GM15510 (cell line): ENCODE results near the gene NFATC1.

Experiments
- POLR2A ChIP-seq: IDR thresholded peaks from 3 replicates; pipeline ENCODE4 v1.6.1; 2011; ENCODE audit warnings: borderline replicate concordance; ENCODE audit not compliant: insufficient read length; ENCODE audit errors: extremely low read depth

NFATC1 gene

GRCh38 chr18:79395761-79396404, at the start of gene NFATC1:
Gene NFATC1 (plus strand): TSS chr18:79395930. CDS start chr18:79396225, 295 bp downstream.
- TF ChIP-seq POLR2A: peak; percentile 71

DNA sequence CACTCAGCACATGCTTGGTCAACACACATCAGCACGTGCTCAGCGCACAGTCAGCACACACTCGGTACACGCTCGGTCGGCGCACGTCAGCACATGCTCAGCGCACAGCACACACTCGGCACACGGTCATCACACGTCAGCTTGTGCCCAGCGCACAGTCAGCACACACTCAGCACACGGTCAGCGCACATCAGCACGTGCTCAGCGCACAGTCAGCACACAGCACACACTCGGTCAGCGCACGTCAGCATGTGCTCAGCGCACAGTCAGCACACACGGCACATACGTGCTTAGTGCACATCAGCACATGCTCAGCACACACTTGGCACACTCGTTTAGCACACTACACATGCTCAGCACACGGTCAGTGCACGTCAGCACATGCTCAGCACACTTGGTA, 49.7 kb upstream of the NFATC1 start:
- no peak for TF ChIP-seq POLR2A

- no peak for TF ChIP-seq POLR2A
Measured at GRCh38 chr18:79348066-79348465, 47.7 kb upstream of the NFATC1 start.

DNA sequence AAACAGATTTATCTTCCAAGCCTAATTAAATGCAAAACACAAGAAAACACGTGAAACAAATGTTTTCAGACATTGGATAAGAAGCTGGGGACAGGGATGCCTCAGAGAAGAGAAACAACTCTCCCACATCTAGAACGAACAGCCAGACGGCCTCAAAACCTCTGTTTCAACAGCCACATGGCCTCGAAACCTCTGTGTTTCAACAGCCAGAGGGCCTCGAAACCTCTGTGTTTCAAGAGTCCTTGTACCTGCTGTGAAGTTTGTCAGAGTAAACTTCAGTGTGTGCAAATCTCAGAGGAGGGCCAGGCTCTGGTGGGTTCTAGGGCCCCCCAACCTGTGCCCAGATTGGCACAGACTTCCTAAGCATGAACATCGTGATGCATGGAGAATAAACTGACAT, 43.3 kb upstream of the NFATC1 start:
- no peak for TF ChIP-seq POLR2A

DNA sequence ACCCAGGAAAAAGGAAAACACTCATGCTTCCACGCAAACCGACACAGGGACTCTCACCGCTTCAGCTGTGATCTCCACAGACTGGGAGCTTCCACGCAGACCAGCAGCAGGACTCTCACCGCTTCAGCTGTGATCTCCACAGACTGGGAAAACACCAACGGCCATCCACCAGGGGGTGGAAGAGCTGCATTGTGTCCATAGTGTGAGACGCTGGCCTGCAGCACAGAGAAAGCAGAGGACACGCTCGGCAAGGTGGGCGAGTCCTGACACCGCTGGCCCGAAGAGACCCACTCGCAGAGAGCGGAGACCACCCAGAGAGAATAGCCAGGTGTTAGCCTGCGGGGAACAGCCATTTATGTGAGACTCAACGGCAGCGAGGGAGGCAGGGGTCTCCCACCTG, 42.5 kb upstream of the NFATC1 start:
- TF ChIP-seq POLR2A: no peak

DNA sequence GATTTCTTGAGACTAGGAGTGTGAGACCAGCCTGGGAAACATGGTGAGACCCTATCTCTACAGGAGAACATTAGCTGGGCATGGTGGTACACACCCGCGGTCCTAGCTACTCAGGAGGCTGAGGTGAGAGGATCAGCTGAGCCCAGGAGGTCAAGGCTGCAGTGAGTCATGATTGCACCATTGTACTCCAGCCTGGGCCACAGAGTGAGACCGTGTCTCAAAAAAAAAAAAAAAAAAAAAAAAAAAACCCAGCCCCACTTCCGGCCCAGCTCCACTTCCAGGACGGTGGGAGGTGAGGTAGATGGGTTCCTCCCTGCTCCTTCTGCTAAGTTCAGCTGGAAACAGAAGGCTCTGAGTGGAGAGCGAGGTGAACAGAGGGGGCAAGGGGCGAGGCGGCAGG, 41.4 kb upstream of the NFATC1 start:
- TF ChIP-seq POLR2A: no peak

- no peak for TF ChIP-seq POLR2A
Measured at GRCh38 chr18:79355433-79356335, 40.0 kb upstream of the NFATC1 start.

GRCh38 chr18:79356435-79356834, 39.3 kb upstream of the NFATC1 start:
- TF ChIP-seq POLR2A: no peak

DNA sequence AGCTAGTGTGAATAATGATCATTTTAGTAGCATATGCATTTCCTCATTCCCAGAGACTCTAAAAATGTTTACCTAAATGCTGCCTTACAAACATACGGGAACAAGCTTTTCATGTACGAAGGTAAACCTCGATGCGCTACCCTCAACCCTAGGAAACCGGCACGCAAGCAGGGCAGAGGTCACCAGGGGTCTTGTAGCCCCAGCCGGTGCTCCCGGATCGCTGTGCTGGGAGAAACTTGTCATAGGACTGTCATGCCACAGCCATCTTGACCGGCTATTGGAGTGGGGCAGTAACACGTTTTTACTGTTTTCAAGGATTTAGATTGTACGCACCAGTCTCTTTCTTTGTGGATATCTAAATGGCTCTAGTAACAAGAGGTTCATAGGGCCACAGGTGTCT, 34.8 kb upstream of the NFATC1 start:
- TF ChIP-seq POLR2A: no peak

- TF ChIP-seq POLR2A: no peak
Measured at GRCh38 chr18:79361766-79362522, 33.8 kb upstream of the NFATC1 start.

DNA sequence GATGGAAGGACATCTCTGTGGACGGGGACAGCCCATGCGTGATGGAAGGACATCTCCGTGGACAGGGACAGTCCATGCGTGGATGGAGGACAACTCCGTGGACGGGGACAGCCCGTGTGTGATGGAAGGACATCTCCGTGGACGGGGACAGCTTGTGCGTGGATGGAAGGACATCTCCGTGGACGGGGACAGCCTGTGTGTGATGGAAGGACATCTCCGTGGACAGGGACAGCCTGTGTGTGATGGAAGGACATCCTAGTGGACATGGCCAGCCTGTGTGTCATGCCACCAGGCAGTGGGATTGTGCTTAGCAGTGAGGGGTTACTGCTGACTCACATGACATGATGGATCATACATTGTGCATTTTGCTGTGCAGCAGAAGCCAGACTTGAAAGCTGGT, 30.0 kb upstream of the NFATC1 start:
- no peak for TF ChIP-seq POLR2A

GRCh38 chr18:79366177-79367094, 29.3 kb upstream of the NFATC1 start:
- no peak for TF ChIP-seq POLR2A

DNA sequence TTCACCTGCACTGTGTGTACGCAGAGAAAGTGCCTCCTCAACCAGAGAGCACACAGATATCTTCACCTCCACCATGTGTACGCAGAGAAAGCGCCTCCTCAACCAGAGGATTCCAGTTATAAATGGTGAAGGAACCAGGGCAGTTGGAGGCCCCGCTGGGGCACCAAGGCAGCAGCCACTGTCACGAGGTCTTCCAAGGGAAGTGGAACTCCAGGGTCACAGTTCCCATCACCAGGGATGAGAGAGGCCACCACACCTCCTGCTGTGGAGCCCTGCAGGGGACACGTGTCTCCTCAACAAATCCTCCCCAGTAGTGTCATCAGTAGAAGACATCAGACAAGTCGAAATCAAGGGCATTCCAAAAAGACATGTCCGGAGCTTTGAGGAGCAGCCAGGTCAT, 28.2 kb upstream of the NFATC1 start:
- no peak for TF ChIP-seq POLR2A

- no peak for TF ChIP-seq POLR2A
Measured at GRCh38 chr18:79367989-79368388, 27.7 kb upstream of the NFATC1 start.
